ENCODE data around the gene DDHD1.

Gene DDHD1

GRCh38 chr14:53027562-53027961 is 125.6 kb downstream of the DDHD1 start:
- FAIRE-seq, result no peak

- no peak for FAIRE-seq
Measured at GRCh38 chr14:53027041-53027440, 126.1 kb downstream of the DDHD1 start.

- no peak for FAIRE-seq
Measured at GRCh38 chr14:53023325-53023724, 129.8 kb downstream of the DDHD1 start.

DNA sequence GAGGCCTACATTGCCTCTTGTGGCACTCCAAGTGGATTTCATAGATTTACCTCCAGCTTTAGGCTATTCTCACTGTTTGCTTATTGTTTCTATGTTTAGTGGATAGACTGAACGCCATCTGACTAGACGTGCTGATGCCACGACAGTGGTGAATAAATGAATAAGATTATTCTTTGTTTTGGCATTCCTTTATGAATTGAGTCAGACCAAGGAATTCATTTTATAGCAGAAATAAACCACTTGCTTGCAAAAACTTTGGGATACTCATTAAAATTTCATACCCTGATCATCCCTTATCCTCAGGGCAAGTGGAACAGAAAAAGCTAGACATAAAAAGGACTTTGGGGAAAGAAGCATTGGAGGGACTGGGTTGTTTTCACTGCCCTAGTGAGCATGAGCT is 130.5 kb downstream of the DDHD1 start:
- FAIRE-seq, result no peak

GRCh38 chr14:53020193-53020932 is 132.8 kb downstream of the DDHD1 start:
- no peak for FAIRE-seq

- no peak for FAIRE-seq
Measured at GRCh38 chr14:53019406-53019805, 133.7 kb downstream of the DDHD1 start.

- FAIRE-seq, result no peak
Measured at GRCh38 chr14:53017837-53018236, 135.3 kb downstream of the DDHD1 start.

DNA sequence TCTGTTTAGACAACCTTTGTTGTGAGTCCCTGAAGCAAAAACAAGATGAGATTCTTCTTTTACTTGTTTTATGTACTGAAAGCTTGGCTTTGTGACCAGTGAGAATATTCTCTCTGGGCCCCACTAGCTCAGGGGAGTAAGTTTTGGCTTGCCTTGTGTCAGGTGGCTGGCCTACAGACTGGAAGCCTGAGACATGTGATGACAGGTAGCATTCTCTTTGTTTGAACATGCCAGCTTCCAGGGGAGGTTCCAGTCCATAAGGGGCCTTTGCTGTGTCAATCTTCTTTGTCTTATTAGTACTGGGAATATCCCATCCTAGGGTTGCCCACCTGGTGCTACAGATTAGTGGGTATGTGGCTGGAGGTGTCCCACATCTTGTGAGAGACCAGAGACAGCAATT is 136.2 kb downstream of the DDHD1 start:
- no peak for FAIRE-seq

DNA sequence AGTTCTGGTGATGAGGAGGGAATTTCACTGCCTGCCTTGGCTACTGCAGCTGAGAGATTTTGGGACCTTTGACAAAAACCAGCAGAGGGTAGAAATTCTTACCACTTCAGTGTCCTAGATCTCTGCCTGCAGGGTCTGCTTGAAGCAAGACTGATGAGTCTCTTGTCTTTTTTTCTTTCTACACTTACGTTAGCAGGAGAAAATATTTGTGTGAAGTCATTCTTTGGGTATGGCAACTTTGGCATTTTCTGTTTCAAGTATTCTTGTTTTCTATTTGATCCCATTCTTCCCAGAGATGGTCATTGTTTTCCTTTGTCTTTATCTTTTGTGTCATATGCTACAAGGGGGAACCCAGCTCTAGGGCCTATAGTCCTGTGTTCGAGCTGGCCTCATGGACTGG is 136.6 kb downstream of the DDHD1 start:
- FAIRE-seq, result no peak

GRCh38 chr14:53011053-53011462 is 142.1 kb downstream of the DDHD1 start:
- FAIRE-seq, result no peak

DNA sequence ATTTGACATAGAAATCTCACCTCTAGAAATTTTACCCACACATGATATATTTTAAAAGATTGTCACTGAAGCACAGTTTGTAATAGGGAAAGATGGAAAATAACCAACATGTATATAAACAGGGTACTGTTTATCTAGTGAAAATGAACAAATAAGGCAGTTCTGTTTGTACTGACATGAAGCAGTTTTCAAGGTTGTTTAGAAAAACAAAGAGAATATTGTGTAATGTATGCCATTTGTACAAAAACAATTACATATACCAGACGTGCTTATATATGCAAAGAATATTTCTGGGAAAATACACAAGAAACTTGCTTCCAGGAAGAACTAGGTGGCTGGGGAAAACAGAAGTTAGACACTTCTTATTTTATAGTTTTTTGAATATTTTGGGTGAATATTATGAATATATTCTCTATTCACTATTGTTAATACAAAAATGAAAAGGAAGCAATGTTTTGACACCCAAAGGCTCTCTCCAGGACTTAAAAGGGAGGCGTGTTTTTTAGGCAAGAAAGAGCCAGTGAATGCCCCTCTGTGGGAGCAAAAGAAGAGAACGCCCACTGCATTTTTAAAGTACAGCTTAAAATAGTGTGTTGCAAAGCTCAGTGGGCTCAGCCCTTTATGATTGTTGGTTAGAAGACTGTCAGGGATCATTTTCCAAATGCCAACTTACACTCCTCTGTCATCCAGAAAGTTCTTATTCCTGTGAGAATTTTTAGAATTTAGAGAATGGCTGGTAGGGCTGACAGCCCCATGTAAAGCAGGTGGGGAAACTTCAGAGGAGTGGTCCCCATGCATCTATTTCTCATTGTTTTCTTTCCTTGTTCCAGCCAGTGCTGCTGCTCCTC is 142.7 kb downstream of the DDHD1 start:
- no peak for FAIRE-seq

DNA sequence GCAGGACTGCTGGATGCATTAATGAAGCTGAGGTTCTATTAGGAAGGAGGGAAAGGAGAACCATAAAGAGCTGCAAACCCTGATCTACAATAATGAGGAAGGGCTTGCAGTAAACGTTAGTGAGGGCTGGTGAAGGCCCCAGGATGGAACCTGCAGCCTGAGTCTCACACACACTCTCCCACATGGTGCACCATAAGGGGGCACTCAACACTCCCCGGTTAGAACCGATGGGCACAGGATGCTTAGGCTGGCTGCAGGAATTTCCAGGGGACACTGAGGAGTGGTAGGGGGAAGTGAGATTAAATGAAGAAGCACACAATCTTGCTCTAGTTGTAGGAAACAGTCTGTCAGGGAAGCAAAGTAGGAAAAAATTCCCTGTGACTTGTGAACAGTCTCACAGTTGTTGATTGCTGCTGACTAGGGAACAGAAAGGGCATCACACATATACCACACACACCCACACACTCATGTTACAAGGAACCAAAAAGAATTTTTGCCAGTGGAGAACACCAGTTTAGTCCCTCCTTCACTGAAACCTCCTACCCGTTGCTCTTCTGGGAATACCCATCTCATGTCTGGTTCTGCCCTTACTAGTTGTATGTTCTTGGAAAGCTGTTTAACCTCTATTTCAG is 146.1 kb downstream of the DDHD1 start:
- no peak for FAIRE-seq

GRCh38 chr14:53004976-53005375 is 148.1 kb downstream of the DDHD1 start:
- FAIRE-seq, result no peak

GRCh38 chr14:53003776-53004175 is 149.3 kb downstream of the DDHD1 start:
- FAIRE-seq, result no peak

GRCh38 chr14:53002576-53002975 is 150.5 kb downstream of the DDHD1 start:
- no peak for FAIRE-seq

GRCh38 chr14:53001787-53002378 is 151.2 kb downstream of the DDHD1 start:
- no peak for FAIRE-seq

DNA sequence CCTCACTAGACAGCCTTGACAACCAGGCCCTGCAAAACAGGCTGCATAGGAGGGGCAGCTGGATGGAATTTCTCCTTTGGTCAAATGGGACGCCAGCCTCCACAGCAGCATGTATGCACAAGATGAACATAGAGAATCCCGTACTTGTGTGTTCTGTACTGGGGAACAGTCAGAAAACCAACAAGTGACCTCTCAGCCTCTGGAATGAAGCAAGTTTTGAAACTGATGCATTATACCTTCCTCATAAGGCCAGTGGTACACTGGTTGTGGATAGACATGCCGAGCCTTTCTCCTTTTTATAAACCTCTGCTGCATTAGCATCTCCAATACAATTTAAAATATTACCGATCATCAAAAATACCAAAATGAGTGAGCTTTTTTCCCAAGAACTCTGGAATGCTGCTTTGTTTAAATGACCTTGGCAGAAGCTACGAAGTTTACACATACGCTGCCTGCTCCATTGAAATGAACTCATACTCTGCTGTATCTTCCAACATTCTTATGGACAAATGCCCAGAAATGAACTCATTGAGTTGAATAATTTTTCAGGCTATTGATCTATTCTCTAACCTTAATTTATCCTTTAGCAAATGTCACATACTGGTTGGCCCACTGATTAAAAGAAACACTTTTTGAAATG is 154.6 kb downstream of the DDHD1 start:
- no peak for FAIRE-seq

DNA sequence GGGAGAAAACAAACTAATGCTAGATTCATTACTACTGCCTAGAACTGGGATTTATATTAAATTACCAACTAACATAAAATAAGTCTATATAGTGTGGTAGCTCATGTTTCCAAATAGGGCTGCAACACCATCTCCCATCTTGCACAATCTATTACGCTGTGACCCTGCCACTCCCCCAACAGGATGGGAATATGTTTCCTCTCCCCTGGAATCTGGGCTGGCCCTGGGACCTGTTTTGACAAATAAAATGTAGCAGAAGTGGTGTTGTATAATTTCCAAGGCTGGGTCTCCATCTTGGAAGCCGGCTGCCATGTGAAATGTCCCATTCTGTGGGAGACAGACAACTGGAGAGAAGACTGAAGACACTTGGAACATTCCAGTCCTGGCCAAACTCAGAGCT is 156.6 kb downstream of the DDHD1 start:
- no peak for FAIRE-seq

- FAIRE-seq, result no peak
Measured at GRCh38 chr14:52995998-52996397, 157.1 kb downstream of the DDHD1 start.

DNA sequence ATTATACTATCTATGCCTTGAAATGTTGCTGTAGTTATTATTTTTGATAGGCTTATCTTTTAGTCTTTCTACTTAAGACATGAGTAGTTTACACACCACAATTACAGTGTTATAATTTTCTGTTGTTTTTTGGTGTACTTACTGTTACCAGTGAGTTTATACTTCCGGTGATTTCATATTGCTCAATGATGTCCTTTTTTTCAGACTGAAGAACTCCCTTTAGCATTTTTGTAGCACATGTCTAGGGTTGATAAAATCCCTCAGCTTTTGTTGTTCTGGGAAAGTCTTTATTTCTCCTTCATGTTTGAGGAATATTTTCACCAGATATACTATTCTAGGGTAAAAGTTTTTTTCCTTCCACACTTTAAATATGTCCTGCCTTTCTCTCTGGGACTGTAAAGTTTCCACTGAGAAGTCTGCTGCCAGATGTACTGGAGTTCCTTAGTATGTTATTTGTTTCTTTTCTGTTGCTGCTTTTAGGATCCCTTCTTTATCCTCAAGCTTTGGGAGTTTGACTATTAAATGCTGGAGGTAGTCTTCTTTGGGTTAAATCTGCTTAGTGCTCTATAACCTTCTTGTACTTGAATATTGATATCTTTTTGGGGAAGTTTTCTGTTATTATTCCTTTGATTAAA is 160.8 kb downstream of the DDHD1 start:
- no peak for FAIRE-seq

GRCh38 chr14:52988139-52988538 is 165.0 kb downstream of the DDHD1 start:
- FAIRE-seq, result no peak

DNA sequence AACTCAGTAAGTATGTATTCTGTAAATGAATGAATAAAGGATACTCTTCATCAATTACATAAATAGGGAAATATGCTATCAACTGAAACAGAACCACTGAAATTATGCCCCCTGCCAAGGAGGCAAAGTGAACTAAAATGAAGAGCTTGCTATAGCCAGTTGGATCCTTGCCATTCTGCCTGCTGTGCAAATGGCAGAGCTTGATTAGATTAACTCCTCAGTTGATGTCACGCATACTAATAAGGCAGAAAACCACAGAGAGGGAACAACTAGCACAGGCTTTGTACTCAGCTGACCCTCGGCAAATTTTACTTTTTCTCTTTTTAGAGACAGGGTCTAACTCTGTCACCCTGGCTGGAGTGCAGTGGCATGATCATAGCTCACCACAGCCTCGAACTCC is 165.6 kb downstream of the DDHD1 start:
- FAIRE-seq, result no peak
